Prostate gland (tissue), 2 donors: ENCODE measurements around the gene SLC4A2. TPM values are rescaled to one million over a fixed set of nuclear protein-coding genes. Genes with fewer than 3 reads are reported as not detected.

Experiments
- DNase-seq: peaks from one replicate; pipeline ENCODE4 v3.0.0-alpha.2; 2019; ENCODE audit warnings: low spot score
- H3K27ac ChIP-seq, 2 donors: fragments of 200-600 bp; sonication (generic); 2 replicates each; pipeline ENCODE4 v1.5.1; 2017 to 2019
- H3K27me3 ChIP-seq: fragments of 200-600 bp; sonication (generic); replicated peaks from 2 replicates; pipeline ENCODE4 v1.5.1; 2019; ENCODE audit not compliant: insufficient read depth
- H3K36me3 ChIP-seq, 2 donors: fragments of 200-600 bp; sonication (generic); 1 replicate in 1 of 2; 2 replicates in 1 of 2; pipeline versions ENCODE4 v1.5.1 to v1.8.1; 2017 to 2019
- H3K4me1 ChIP-seq: fragments of 200-600 bp; sonication (generic); replicated peaks from 2 replicates; pipeline ENCODE4 v1.5.1; 2019
- H3K4me3 ChIP-seq, 2 donors: fragments of 200-600 bp; sonication (generic); 2 replicates each; pipeline ENCODE4 v1.5.1; 2017 to 2019
- H3K9me3 ChIP-seq: fragments of 200-600 bp; sonication (generic); 2 replicates; pipeline ENCODE4 v1.5.1; 2017
- CTCF ChIP-seq, 4 experiments: fragments of 200-600 bp in 2 of 4; fragments of 450-650 bp in 2 of 4; sonication (generic) in 2 of 4; IDR thresholded peaks; 1 replicate in 3 of 4; 2 replicates in 1 of 4; pipeline ENCODE4 v1.5.1; 2016 to 2019; ENCODE audit warnings: antibody characterized with exemption in 4 of 4, mild to moderate bottlenecking in 2 of 4, moderate library complexity in 2 of 4
- POLR2A ChIP-seq: fragments of 450-650 bp; IDR thresholded peaks from one replicate; pipeline ENCODE4 v1.6.1; 2016; ENCODE audit warnings: antibody characterized with exemption, mild to moderate bottlenecking
- POLR2AphosphoS5 ChIP-seq: sonication (generic); formaldehyde crosslinking; IDR thresholded peaks from one replicate; pipeline ENCODE4 v1.6.1; 2017; ENCODE audit warnings: antibody characterized with exemption
- WGBS: methylation state at CpG from one replicate; pipeline ENCODE4 v1.1.5; 2018; 5-methylcytosine and 5-hydroxymethylcytosine counted together
- intact Hi-C: fragments of 100-400 bp; cut with DNase I; formaldehyde crosslinking; loops from one replicate; pipeline ENCODE4 v1.14.2; 2022
- total RNA-seq, 2 donors: library from RNA; depleted of rRNA; stranded (reverse); fragments of >200 nt; gene quantifications; one replicate each; pipeline ENCODE4 v1.1.0, GENCODE V29; 2016

SLC4A2 gene
- total RNA-seq, 2 donors from 2014 or later, result 77.1 to 141 TPM

- TF ChIP-seq POLR2AphosphoS5 (no peak), CTCF (IDR thresholded peaks at IDR 0.05) (no peak), POLR2A (no peak)
- no peak overlapping the region for H3K27ac ChIP-seq
- no peaks in the 10 kb centered on the region for H3K9me3 ChIP-seq
- H3K36me3 ChIP-seq, result peaks cover 13 to 27% of the 10 kb centered on the region in 2 donors
- no peak overlapping the region for H3K4me3 ChIP-seq
- WGBS, result 82% methylated on average over 30 of the region's 30 CpGs
- no peaks in the 10 kb centered on the region for H3K27me3 ChIP-seq
- no peak for DNase-seq
- intact Hi-C loops, result loop anchor here (5.0 kb wide), 1 partner anchor 181 kb away; no protein-coding TSS in a partner anchor
- H3K4me1 ChIP-seq, result peaks cover 9% of the 10 kb centered on the region
Observed at GRCh38 chr7:151121380-151122170, 62.2 kb downstream of the SLC4A2 start.

GRCh38 chr7:151122276-151122675 lies 62.9 kb downstream of the SLC4A2 start:
- intact Hi-C loops, result loop anchor here (5.0 kb wide), 1 partner anchor 180 kb away; no protein-coding TSS in a partner anchor
- TF ChIP-seq POLR2A (no peak), CTCF (IDR thresholded peaks at IDR 0.05) (peak in 1 of 4 experiments; percentile 24), POLR2AphosphoS5 (no peak)
- H3K4me1 ChIP-seq, result peaks cover 7% of the 10 kb centered on the region
- no peaks in the 10 kb centered on the region for H3K27me3 ChIP-seq
- no peak for DNase-seq
- no peak overlapping the region for H3K27ac ChIP-seq
- WGBS, result 75% methylated on average over 24 of the region's 24 CpGs
- H3K4me3 ChIP-seq, result no peak overlapping the region
- H3K36me3 ChIP-seq, result peaks cover 13 to 27% of the 10 kb centered on the region in 2 donors
- no peaks in the 10 kb centered on the region for H3K9me3 ChIP-seq

- Histone ChIP-seq H3K27ac (no peak overlapping the region), H3K4me3 (no peak overlapping the region), H3K9me3 (no peaks in the 10 kb centered on the region), H3K36me3 (peaks cover 13 to 27% of the 10 kb centered on the region in 2 donors), H3K4me1 (peaks cover 7% of the 10 kb centered on the region), H3K27me3 (no peaks in the 10 kb centered on the region)
- TF ChIP-seq CTCF (IDR thresholded peaks at IDR 0.05) (no peak), POLR2AphosphoS5 (no peak), POLR2A (no peak)
- intact Hi-C loops, result loop anchor here (5.0 kb wide), 1 partner anchor 180 kb away; no protein-coding TSS in a partner anchor
- 89% methylated on average over 26 of the region's 29 CpGs for WGBS
- no peak for DNase-seq
Observed at GRCh38 chr7:151122796-151123157, 63.4 kb downstream of the SLC4A2 start.

- DNase-seq, result no peak
- Histone ChIP-seq H3K4me1 (peaks cover 7% of the 10 kb centered on the region), H3K4me3 (no peak overlapping the region), H3K36me3 (peaks cover 10 to 27% of the 10 kb centered on the region in 2 donors), H3K27me3 (no peaks in the 10 kb centered on the region), H3K27ac (no peak overlapping the region), H3K9me3 (no peaks in the 10 kb centered on the region)
- intact Hi-C loops, result loop anchor here (5.0 kb wide), 1 partner anchor 179 kb away; no protein-coding TSS in a partner anchor
- no peak for TF ChIP-seq POLR2AphosphoS5
- no peak for TF ChIP-seq POLR2A
- TF ChIP-seq CTCF (IDR thresholded peaks at IDR 0.05), result no peak
- 89% methylated on average over 50 of the region's 50 CpGs for whole genome bisulfite sequencing
Observed at GRCh38 chr7:151123158-151123821, 63.9 kb downstream of the SLC4A2 start.
